NOMO-1 (cell line): ENCODE results near the gene RCBTB2.
"Not testable (repeated sequence)": the region's sequence is repeated elsewhere in the genome, so short reads cannot be mapped to it uniquely, and the experiment has no call there.

ENCODE experiments used
- DNase-seq, 2 experiments: peaks; one replicate each; lab custom pipeline; 2025; ENCODE audit not compliant: unreplicated experiment in 2 of 2; lab: John Stamatoyannopoulos, UW

RCBTB2 gene

GRCh38 chr13:48457578-48458242 is 75.2 kb downstream of the RCBTB2 start:
- no peak for DNase-seq

- DNase-seq = no peak
Measured at GRCh38 chr13:48456546-48456945, 76.3 kb downstream of the RCBTB2 start.

GRCh38 chr13:48451196-48451595 is 81.7 kb downstream of the RCBTB2 start:
- not testable (repeated sequence) for DNase-seq

GRCh38 chr13:48449656-48450055 is 83.2 kb downstream of the RCBTB2 start:
- no peak for DNase-seq

- DNase-seq = peak in 1 of 2 experiments; percentile 84
Measured at GRCh38 chr13:48448959-48449614, 83.8 kb downstream of the RCBTB2 start.

- peak in 1 of 2 experiments; percentile 76 for DNase-seq
Measured at GRCh38 chr13:48448285-48448958, 84.5 kb downstream of the RCBTB2 start.

GRCh38 chr13:48446464-48446863 is 86.4 kb downstream of the RCBTB2 start:
- DNase-seq = peak in 1 of 2 experiments; percentile 55

GRCh38 chr13:48443442-48444208 is 89.3 kb downstream of the RCBTB2 start:
- no peak for DNase-seq
